NCI-H82 treated with DMSO at 0.1 percent for 48 hours (cell line): ENCODE results near the gene DPP3.

Experiments
- DNase-seq: peaks from one replicate; lab custom pipeline; 2025; ENCODE audit not compliant: unreplicated experiment; lab: John Stamatoyannopoulos, UW

The DPP3 gene

GRCh38 chr11:66555416-66555815, 75.2 kb downstream of the DPP3 start:
- no peak for DNase-seq

- DNase-seq, result no peak
Measured at GRCh38 chr11:66556086-66556485, 75.9 kb downstream of the DPP3 start.

GRCh38 chr11:66557733-66558326, 77.6 kb downstream of the DPP3 start:
- DNase-seq, result no peak
